Tibial nerve (tissue), 3 donors: Measurements from ENCODE around the gene REPS1.

Source experiments
- POLR2A ChIP-seq, 2 donors: fragments of 450-650 bp; IDR thresholded peaks; one replicate each; pipeline ENCODE4 v1.6.1; 2017; ENCODE audit warnings: antibody characterized with exemption in 2 of 2, mild to moderate bottlenecking in 2 of 2, moderate library complexity in 2 of 2
- TF ChIP-seq, protein P1 (sequence below), 5 experiments: fragments of 200-600 bp in 3 of 5; fragments of 450-650 bp in 2 of 5; sonication (generic) in 3 of 5; IDR thresholded peaks; one replicate each; pipeline ENCODE4 v1.5.1; 2016 to 2019; ENCODE audit warnings: antibody characterized with exemption in 5 of 5, mild to moderate bottlenecking in 3 of 5, moderate library complexity in 2 of 5

DNA sequence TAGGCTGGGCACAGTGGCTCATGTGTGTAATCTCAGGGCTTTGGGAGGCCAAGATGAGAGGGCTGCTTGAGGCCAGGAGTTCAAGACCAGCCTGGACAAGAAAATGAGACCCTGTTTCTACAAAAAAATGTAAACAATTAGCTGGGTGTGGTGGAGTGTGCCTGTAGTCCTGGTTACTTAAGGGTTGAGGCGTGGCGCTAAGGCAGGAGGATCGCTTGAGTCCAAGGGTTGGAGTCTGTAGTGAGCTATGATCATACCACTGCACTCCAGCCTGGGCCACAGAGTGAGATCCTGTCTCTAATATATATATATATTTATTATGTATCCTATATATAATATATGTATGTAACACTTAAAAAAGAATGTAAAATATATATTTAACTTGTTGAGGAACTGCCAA, 32.6 kb upstream of the REPS1 start:
- TF ChIP-seq, protein P1, sequence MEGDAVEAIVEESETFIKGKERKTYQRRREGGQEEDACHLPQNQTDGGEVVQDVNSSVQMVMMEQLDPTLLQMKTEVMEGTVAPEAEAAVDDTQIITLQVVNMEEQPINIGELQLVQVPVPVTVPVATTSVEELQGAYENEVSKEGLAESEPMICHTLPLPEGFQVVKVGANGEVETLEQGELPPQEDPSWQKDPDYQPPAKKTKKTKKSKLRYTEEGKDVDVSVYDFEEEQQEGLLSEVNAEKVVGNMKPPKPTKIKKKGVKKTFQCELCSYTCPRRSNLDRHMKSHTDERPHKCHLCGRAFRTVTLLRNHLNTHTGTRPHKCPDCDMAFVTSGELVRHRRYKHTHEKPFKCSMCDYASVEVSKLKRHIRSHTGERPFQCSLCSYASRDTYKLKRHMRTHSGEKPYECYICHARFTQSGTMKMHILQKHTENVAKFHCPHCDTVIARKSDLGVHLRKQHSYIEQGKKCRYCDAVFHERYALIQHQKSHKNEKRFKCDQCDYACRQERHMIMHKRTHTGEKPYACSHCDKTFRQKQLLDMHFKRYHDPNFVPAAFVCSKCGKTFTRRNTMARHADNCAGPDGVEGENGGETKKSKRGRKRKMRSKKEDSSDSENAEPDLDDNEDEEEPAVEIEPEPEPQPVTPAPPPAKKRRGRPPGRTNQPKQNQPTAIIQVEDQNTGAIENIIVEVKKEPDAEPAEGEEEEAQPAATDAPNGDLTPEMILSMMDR (IDR thresholded peaks at IDR 0.05) = no peak
- TF ChIP-seq POLR2A (IDR thresholded peaks at IDR 0.05) = no peak
